HK-2 (cell line): ENCODE data around the gene HMGB2.

Experiments used
- DNase-seq: peaks from one replicate; pipeline ENCODE4 v3.0.0-alpha.2; 2018; ENCODE audit not compliant: unreplicated experiment

HMGB2 gene

DNA sequence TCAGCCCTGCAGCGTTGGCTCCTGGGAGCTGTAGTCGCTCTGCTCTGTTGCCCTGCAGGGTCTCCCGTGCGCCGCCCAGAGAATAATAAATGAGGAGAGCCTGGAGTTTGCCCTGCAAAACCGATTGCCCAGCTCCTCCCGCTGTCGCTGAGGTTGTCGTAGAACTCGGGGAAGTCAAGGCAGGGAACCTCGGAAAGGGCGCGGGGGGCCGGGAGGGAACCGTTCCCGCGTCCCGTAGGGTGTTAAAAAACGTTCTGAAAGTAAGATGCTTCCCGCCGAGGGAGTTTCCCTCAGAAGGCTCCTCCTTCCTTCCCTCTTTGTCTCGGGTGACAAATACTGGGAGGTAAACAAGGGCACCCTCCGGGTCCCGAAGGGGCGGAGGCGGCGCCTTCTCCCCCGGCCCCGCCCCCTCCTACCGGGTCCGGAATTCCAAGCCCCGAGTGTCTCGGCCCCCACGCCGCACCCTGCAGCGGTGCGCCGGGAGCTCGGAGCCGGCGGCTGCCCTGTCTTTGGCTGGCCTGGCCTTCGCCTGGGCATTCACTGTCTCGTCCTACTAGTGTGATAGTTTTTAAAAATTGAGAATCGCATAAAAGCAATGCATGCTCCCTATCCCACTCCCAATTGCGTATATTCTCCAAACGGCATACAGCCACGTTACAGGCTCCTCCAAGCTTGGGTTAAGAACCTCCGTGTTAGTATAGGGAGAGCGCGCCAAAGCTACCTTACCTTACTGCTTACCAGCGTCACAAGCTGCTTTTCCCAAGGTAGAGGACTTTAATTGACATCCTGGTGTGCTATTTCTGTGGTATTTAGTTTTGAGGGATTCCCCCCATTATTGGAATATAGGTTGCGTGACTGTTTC, 964 bp upstream of the HMGB2 start:
- DNase-seq: peak; percentile 86

- peak; percentile 55 for DNase-seq
These were observed 487 bp downstream of the HMGB2 start for GRCh38 chr4:173333658-173334084.

- no peak for DNase-seq
These were observed 1.0 kb downstream of the HMGB2 start for GRCh38 chr4:173332963-173333657.

GRCh38 chr4:173332021-173332487, 2.1 kb downstream of the HMGB2 start:
- DNase-seq: no peak

DNA sequence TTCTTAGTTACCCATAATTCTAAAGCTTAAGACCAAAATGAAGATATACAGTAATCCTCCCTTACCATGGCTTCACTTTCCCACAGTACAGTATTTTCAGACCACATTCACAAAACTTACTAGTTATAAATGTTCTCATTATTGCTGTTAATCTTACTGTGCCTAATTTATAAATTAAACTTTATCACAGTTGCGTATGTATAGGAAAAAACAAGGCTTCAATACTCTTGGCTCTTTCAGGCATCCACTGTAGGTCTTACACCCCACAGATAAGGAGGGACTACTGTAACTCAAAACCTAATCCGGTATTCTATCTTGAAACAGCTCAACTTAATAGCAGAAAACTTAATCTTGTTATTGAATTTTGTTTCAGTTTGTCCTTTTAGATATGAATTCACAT, 3.6 kb downstream of the HMGB2 start:
- DNase-seq: no peak

GRCh38 chr4:173328236-173328901, 5.8 kb downstream of the HMGB2 start:
- no peak for DNase-seq

DNA sequence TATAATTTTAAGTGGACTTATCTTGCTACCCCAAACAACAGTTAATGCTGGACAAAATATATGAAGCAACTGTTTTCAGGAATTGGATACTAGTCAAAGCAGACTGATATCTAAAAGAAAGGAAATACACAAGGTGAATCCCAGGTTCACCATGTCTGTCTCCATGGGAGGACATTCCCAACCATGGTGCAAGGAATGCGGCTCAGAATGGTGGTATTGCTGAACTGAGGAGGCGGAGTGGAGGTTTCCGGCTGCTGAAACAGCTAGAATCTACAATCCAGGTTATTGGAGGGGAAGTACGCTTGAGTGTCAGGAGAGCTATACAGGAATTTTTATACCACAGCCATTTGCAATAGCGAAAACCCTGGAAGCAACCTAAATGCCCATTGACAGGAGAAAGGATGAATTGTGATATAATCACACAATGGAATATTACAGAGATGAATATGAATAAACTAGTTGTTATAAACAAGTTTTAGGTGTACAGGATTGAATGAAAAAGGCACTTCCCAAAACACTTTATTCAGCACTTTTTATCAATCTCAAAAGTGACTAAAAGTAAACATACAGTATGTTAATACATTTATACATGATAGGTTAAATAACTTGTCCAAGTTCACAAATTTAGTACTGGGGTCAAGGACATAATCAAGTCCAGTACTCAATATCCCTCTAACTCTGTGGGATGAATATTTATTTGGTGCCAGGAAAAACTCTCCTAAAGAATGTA, 9.0 kb downstream of the HMGB2 start:
- no peak for DNase-seq

- DNase-seq: no peak
These were observed 14.5 kb downstream of the HMGB2 start for GRCh38 chr4:173319696-173320095.

DNA sequence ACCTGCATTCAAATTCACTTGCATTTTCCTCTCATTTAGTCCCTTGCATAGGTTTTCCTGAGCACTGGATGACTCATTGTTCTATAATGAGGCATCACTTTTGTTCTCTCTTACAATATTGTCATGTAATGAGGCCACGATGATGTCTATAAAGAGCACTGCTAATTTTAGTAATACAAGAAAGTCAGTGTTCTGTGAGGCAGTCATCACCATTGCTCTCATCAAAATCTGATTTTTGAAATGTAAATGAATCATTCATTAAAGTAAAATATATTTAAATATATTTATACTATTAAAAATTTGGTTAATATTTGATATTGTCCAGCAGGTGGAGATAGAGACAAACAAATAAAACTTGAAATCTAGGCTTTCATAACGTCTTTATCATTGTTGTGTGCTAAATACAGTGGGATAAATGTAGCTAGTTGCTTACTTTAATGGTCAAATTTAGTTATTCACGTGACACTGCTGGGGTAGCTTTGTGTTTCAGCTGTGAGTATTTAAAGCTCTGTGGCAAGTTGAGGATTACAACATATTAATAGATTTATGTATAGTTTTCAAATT, 15.4 kb downstream of the HMGB2 start:
- no peak for DNase-seq

DNA sequence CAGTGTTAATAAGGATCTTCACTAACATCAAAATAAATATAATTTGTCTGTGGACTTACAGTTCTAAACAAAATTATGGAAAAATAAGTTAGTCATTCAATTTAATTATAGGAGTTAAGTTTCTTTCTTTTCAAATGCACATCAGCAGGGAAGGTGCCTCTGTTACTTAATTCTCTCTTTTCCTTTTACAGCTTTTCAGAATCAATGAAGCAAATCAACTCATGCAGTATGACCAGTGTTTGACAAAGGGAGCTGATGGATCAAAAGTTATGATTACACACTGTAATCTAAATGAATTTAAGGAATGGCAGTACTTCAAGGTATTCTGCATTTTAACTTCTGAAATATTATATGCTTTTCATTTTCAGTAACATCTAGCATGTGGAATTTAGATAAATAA, 15.9 kb downstream of the HMGB2 start:
- DNase-seq: no peak

- no peak for DNase-seq
These were observed 17.2 kb downstream of the HMGB2 start for GRCh38 chr4:173317004-173317403.

- no peak for DNase-seq
These were observed 18.1 kb downstream of the HMGB2 start for GRCh38 chr4:173316060-173316459.

- no peak for DNase-seq
These were observed 19.4 kb downstream of the HMGB2 start for GRCh38 chr4:173314715-173315114.

DNA sequence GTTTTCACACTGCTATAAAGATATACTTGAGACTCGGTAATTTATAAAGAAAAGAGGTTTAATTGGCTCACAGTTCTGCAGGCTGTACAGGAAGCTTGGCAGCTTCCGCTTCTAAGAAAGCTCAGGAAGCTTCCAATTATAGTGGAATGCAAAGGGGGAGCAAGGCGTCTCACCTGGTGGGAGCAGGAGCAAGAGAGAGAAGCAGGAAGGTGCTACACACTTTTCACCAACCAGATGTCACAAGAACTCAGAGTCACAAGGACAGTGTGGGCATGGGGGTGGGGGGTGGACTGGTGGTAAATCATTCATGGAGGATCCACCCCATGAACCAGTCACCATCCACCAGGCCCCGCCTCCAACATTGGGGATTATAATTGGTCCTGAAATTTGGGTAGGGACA, 22.8 kb downstream of the HMGB2 start:
- no peak for DNase-seq

- DNase-seq: no peak
These were observed 26.4 kb downstream of the HMGB2 start for GRCh38 chr4:173307778-173308177.

GRCh38 chr4:173301518-173302201, 32.5 kb downstream of the HMGB2 start:
- DNase-seq: no peak

DNA sequence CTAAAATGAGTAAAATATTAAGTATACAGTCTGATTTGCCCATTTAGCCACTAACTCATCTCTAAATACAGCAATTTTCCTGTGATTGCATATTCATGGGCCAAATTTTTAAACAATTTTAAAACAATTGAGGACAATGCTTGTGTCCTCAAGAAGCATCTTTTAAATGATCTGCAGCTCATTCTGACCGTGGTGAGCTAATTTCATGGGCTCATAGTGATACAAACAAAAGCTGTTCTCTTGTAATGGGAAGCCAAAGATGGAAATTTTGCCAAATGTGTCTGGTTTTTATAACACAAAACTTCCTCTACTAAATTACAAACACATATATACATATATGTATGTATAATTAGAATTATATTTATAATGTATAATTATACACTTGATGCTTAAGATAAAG, 39.7 kb downstream of the HMGB2 start:
- no peak for DNase-seq

GRCh38 chr4:173293663-173294062, 40.5 kb downstream of the HMGB2 start:
- DNase-seq: no peak

- no peak for DNase-seq
These were observed 42.3 kb downstream of the HMGB2 start for GRCh38 chr4:173291899-173292298.

DNA sequence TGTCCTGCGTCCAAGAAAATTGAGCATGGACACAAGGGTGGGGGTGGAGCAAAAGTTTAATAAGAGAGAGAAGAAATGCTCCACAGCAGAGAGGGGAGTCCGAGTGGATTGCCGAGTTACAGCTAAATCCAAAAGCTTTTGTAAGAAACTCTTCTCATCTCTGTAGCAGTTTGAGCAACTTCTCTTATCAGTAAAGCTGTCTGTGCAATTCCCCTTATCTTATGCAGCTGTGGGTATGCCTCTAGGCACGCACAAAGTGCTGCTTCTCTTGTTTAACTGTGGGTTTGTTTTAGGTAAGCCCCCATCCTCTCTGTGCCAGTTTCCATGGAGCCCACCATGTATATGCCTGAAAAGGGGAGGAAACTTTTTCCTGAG, 44.8 kb downstream of the HMGB2 start:
- no peak for DNase-seq
